Thyroid gland (tissue), 4 donors: ENCODE measurements around the gene ADCY7. TPM values are rescaled to one million over a fixed set of nuclear protein-coding genes. Genes with fewer than 3 reads are reported as not detected.
A peak's percentile ranks its signal among the peaks of the same experiment; 100 is the strongest.

Experiments
- DNase-seq, 2 donors: peaks; one replicate each; pipeline ENCODE4 v3.0.0-alpha.2; 2019
- H3K27ac ChIP-seq, 3 donors: fragments of 200-600 bp; sonication (generic); 1 replicate in 2 of 3; 2 replicates in 1 of 3; pipeline ENCODE4 v1.5.1; 2016 to 2019; ENCODE audit warnings: mild to moderate bottlenecking in 1 of 3, moderate library complexity in 1 of 3
- H3K27me3 ChIP-seq: fragments of 200-600 bp; sonication (generic); one replicate; pipeline ENCODE4 v1.5.1; 2019
- H3K36me3 ChIP-seq, 2 donors: fragments of 200-600 bp; sonication (generic); one replicate each; pipeline ENCODE4 v1.5.1; 2016 to 2019
- H3K4me1 ChIP-seq, 2 donors: fragments of 200-600 bp; sonication (generic); one replicate each; pipeline ENCODE4 v1.5.1; 2017 to 2019
- H3K4me3 ChIP-seq, 3 donors: fragments of 200-600 bp; sonication (generic); replicated peaks in 1 of 3; 1 replicate in 2 of 3; 2 replicates in 1 of 3; pipeline ENCODE4 v1.5.1; 2016; ENCODE audit warnings: mild to moderate bottlenecking in 1 of 3
- H3K9me3 ChIP-seq: fragments of 200-600 bp; sonication (generic); one replicate; pipeline ENCODE4 v1.5.1; 2017
- POLR2A ChIP-seq, 2 donors: fragments of 450-650 bp; IDR thresholded peaks; one replicate each; pipeline ENCODE4 v1.6.1; 2017; ENCODE audit warnings: antibody characterized with exemption in 2 of 2, mild to moderate bottlenecking in 2 of 2, moderate library complexity in 1 of 2
- WGBS, 2 donors: methylation state at CpG; one replicate each; pipeline ENCODE4 v1.1.5; 2017; 5-methylcytosine and 5-hydroxymethylcytosine counted together
- intact Hi-C: fragments of 100-400 bp; cut with DNase I; formaldehyde crosslinking; loops from one replicate; pipeline ENCODE4 v1.15.1; 2023
- total RNA-seq, 4 donors: library from RNA; depleted of rRNA; stranded (reverse); fragments of >200 nt; gene quantifications; one replicate each; pipeline ENCODE4 v1.2.3, GENCODE V29; 2016
- TF ChIP-seq, protein P1 (sequence below), 6 experiments: fragments of 200-600 bp in 3 of 6; fragments of 450-650 bp in 3 of 6; sonication (generic) in 3 of 6; IDR thresholded peaks; one replicate each; pipeline ENCODE4 v1.5.1; 2016 to 2019; ENCODE audit warnings: antibody characterized with exemption in 6 of 6, mild to moderate bottlenecking in 2 of 6, inconsistent platforms in 1 of 6, moderate library complexity in 1 of 6

Gene ADCY7
- total RNA-seq, 4 donors from 2014 or later, result 4.2 to 8.2 (median 7.1) TPM

DNA sequence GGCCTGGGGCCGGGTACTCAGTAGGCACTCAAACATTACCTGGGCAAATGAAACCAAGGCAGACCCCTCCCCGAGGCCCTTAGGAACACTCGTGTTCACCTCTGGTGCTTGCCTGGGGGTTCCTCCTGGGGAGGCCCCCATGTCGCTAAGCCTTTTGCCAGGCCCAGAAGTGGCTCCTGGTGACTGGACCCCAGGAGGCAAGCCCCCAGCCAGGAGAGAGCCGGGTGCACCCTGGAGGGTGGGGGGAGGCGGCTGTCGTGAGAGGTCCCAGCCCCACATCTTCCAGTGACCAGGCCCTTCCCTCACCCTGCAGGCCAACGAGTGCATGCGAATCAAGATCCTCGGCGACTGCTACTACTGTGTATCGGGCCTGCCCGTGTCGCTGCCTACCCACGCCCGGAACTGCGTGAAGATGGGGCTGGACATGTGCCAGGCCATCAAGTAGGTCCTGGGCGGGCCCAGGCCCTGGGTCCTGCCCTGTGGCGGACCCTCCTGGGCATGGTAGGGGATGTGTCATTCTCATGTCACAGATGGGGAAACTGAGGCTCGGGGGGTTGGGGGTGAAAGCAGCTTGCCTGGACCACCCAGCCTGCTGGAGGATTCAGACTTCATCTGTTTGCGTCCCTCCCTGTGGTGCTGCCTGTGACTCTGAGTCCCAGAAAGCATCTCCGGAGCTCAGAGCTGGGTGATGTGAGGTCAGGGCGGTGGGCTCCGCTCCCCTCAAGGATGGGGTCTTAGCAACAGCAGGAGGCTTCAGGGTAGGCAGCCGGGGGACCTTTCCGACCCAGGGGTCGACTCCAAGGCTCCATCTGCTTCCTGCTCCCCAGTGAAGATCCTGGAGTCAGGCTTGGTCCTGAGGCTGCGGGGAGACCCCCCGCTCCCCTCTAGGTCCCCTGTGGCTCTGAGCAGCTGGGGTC lies 32.5 kb downstream of the ADCY7 start:
- 80 to 88% methylated on average over 6 to 23 of the region's 29 CpGs for WGBS, 2 donors
- H3K4me1 ChIP-seq, result peaks cover 0 to 4% of the 10 kb centered on the region in 2 donors
- no peak overlapping the region for H3K27ac ChIP-seq
- no peak overlapping the region for H3K4me3 ChIP-seq
- no peaks in the 10 kb centered on the region for H3K36me3 ChIP-seq
- no peak for TF ChIP-seq POLR2A (IDR thresholded peaks at IDR 0.05)
- TF ChIP-seq, protein P1, sequence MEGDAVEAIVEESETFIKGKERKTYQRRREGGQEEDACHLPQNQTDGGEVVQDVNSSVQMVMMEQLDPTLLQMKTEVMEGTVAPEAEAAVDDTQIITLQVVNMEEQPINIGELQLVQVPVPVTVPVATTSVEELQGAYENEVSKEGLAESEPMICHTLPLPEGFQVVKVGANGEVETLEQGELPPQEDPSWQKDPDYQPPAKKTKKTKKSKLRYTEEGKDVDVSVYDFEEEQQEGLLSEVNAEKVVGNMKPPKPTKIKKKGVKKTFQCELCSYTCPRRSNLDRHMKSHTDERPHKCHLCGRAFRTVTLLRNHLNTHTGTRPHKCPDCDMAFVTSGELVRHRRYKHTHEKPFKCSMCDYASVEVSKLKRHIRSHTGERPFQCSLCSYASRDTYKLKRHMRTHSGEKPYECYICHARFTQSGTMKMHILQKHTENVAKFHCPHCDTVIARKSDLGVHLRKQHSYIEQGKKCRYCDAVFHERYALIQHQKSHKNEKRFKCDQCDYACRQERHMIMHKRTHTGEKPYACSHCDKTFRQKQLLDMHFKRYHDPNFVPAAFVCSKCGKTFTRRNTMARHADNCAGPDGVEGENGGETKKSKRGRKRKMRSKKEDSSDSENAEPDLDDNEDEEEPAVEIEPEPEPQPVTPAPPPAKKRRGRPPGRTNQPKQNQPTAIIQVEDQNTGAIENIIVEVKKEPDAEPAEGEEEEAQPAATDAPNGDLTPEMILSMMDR (IDR thresholded peaks at IDR 0.05), result no peak
- H3K27me3 ChIP-seq, result no peaks in the 10 kb centered on the region
- no peaks in the 10 kb centered on the region for H3K9me3 ChIP-seq
- intact Hi-C loops, result no loop called here
- DNase-seq, result peak in 1 of 2 donors; percentile 3

DNA sequence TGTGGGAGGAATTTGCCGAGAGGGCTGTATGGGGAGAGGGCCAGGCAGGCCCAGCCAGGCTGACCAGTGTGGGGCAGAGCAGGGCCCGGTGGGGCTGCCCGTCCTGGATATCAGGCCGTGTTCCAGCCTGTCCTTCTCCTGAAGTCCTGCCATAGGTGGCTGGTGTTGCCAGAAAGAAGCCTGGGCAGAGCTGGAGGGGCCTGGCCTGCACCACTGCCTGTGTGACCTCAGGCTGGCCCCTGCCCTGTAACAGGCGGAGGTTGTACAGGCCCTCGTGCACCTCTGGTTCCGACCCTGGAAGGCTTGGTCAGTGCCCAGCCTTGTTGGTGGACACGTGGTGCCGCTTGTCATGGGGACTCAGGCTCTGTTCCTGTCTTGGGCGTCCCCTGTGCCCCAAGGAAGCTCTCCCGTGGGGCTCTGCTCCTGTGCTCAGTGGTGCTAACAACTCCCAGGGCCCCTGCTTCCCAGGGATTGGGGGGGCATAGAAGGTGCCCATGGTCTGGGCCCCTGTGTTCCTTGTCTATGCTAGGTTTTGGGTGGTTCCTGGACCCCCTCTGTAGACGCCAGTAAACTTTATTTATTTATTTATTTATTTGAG lies 33.3 kb downstream of the ADCY7 start:
- H3K36me3 ChIP-seq, result no peaks in the 10 kb centered on the region
- no peak overlapping the region for H3K27ac ChIP-seq
- H3K27me3 ChIP-seq, result no peaks in the 10 kb centered on the region
- WGBS, 2 donors, result 89 to 92% methylated on average over 9 of the region's 12 CpGs
- intact Hi-C loops, result no loop called here
- DNase-seq, result peak in 1 of 2 donors; percentile 1
- TF ChIP-seq, protein P1 (IDR thresholded peaks at IDR 0.05), result no peak
- no peak overlapping the region for H3K4me3 ChIP-seq
- H3K9me3 ChIP-seq, result no peaks in the 10 kb centered on the region
- peaks cover 0 to 10% of the 10 kb centered on the region in 2 donors for H3K4me1 ChIP-seq

DNA sequence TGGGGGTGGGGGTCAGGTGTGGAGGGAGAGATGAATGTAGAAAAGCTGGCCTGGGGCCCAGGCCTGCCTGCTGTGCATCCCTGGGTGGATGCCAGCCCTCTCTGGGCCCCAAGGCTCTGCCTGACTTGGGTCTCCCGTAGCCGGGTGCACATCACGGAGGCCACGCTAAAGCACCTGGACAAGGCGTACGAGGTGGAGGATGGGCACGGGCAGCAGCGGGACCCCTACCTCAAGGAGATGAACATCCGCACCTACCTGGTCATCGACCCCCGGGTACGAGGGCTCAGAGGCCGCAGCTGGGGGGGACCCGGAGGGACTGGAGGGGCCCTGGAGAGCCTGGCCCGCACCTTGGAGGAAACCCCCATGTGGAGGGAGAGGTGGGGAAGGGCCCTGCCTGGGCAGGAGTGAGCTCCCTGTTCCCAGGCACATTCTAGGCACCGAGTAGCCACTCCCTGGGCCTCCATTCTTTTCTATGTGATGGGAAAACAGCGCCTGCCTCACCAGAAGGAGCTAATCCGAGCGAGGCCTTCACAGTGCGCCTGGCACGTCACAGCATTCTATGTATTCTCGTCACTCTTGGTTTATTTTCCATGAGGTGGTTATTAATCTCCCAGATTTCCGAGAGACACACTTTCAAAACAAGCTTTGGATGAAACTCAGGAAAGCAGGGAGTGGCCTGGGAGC lies 34.7 kb downstream of the ADCY7 start:
- Histone ChIP-seq H3K4me3 (no peak overlapping the region), H3K27ac (no peak overlapping the region)
- WGBS, 2 donors, result 91 to 95% methylated on average over 22 of the region's 23 CpGs

DNA sequence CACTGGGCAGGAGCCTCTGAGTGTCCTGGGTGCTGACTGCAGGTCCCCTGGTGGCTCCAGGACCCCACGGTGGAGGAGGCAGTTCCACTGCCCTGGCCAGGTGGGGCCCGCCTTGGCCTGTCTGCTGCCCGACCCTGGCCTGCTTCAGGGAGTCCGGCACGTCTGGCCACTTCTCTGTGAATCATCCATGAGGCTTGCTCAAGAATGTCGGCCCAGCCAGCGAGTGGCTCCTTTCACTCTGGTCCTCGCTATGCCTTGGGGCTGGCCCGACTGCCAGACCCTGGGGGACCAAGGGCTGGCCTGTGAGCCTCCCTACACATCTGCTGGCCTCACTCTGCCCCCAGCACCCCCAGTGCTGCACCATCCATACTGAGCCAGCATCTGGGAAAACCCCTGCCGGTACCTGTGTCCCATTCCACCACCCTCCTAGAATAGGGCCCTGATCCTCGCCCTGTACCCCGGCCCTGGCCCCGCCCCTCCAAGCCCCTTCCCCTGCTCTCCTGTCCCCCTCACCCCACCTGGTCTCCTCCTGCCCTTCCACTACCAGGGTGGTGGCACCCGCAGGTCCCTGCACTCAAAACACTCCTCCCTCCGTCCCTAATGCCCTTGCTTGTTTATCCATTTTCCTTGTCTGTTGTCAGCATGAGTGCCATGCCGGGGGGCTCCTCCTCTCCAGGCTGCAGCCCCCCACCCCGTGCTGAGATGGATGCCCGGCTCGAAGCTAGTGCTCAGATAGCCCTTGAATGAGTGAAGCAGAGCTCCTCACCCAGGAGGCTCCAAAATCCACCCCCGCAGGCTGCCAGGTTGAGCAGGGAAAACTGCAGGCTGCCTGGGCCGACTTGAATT lies 35.5 kb downstream of the ADCY7 start:
- Histone ChIP-seq H3K9me3 (no peaks in the 10 kb centered on the region), H3K4me1 (peaks cover 0 to 10% of the 10 kb centered on the region in 2 donors), H3K27ac (no peak overlapping the region), H3K4me3 (no peak overlapping the region), H3K27me3 (no peaks in the 10 kb centered on the region), H3K36me3 (no peaks in the 10 kb centered on the region)
- intact Hi-C loops, result no loop called here
- TF ChIP-seq POLR2A (IDR thresholded peaks at IDR 0.05), result no peak
- TF ChIP-seq, protein P1 (IDR thresholded peaks at IDR 0.05), result no peak
- DNase-seq, result peak; percentile 58 to 63
- whole genome bisulfite sequencing, 2 donors, result 74 to 77% methylated on average over 15 to 21 of the region's 21 CpGs

More for the DNA sequence above, 34.7 kb downstream of the ADCY7 start:
- H3K36me3 ChIP-seq, result no peaks in the 10 kb centered on the region
- peaks cover 0 to 10% of the 10 kb centered on the region in 2 donors for H3K4me1 ChIP-seq
- TF ChIP-seq, protein P1 (IDR thresholded peaks at IDR 0.05), result no peak
- TF ChIP-seq POLR2A (IDR thresholded peaks at IDR 0.05), result no peak
- intact Hi-C loops, result no loop called here
- DNase-seq, result peak in 1 of 2 donors; percentile 2
- no peaks in the 10 kb centered on the region for H3K9me3 ChIP-seq
- no peaks in the 10 kb centered on the region for H3K27me3 ChIP-seq
